OCI-LY3 (cell line): ENCODE data around the gene TNFAIP8L3.

Experiments
- EZH2phosphoT487 ChIP-seq: fragments of 200-600 bp; shearing (Covaris generic); IDR thresholded peaks from 2 replicates; pipeline ENCODE4 v1.6.1; 2018; ENCODE audit warnings: antibody characterized with exemption, mixed run types, low read depth
- TF ChIP-seq, protein P1 (sequence below): fragments of 200-600, 300-600 bp; sonication (generic); IDR thresholded peaks from 2 replicates; pipeline ENCODE4 v1.5.1; 2014; ENCODE audit warnings: antibody characterized with exemption, low read length, low read depth

DNA sequence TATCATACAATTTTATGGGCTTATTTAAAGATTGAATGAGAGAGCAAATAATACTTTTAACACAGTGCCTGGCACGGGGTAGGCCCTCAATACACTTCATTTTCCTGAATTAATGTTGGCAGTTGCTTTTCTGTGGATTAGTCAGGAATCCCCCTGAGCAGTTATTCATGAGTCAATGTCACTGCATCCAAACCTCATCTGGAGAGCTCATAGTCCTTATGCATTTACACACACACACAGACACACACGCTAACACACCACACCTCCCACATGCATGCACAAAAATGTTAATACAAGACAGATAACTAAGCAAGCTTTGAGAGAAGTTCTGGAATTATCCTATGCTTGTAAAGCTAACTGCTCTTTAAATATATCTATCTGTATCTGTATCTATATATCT lies 34.0 kb upstream of the TNFAIP8L3 start:
- TF ChIP-seq, protein P1, sequence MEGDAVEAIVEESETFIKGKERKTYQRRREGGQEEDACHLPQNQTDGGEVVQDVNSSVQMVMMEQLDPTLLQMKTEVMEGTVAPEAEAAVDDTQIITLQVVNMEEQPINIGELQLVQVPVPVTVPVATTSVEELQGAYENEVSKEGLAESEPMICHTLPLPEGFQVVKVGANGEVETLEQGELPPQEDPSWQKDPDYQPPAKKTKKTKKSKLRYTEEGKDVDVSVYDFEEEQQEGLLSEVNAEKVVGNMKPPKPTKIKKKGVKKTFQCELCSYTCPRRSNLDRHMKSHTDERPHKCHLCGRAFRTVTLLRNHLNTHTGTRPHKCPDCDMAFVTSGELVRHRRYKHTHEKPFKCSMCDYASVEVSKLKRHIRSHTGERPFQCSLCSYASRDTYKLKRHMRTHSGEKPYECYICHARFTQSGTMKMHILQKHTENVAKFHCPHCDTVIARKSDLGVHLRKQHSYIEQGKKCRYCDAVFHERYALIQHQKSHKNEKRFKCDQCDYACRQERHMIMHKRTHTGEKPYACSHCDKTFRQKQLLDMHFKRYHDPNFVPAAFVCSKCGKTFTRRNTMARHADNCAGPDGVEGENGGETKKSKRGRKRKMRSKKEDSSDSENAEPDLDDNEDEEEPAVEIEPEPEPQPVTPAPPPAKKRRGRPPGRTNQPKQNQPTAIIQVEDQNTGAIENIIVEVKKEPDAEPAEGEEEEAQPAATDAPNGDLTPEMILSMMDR: no peak
- no peak for TF ChIP-seq EZH2phosphoT487
